Right atrium auricular region (tissue), 2 donors: Measurements from ENCODE around the gene MICALL2. TPM values are rescaled to one million over a fixed set of nuclear protein-coding genes. Genes with fewer than 3 reads are reported as not detected.

Experiments
- DNase-seq: peaks from one replicate; pipeline ENCODE4 v3.0.0-alpha.2; 2019; ENCODE audit warnings: low spot score
- H3K27ac ChIP-seq, 2 donors: fragments of 200-600 bp; sonication (generic); 1 replicate in 1 of 2; 2 replicates in 1 of 2; pipeline ENCODE4 v1.5.1; 2016 to 2019
- H3K27me3 ChIP-seq, 2 donors: fragments of 200-600 bp; sonication (generic); one replicate each; pipeline versions ENCODE4 v1.5.1 to v1.6.0; 2017 to 2019
- H3K36me3 ChIP-seq: fragments of 200-600 bp; sonication (generic); one replicate; pipeline ENCODE4 v1.5.1; 2016
- H3K4me1 ChIP-seq, 2 donors: fragments of 200-600 bp; sonication (generic); one replicate each; pipeline versions ENCODE4 v1.5.1 to v1.6.0; 2017 to 2019
- H3K4me3 ChIP-seq, 2 donors: fragments of 200-600 bp; sonication (generic); 1 replicate in 1 of 2; 2 replicates in 1 of 2; pipeline ENCODE4 v1.5.1; 2017 to 2019; ENCODE audit warnings: mild to moderate bottlenecking in 1 of 2, moderate library complexity in 1 of 2
- H3K9me3 ChIP-seq, 2 donors: fragments of 200-600 bp; sonication (generic); one replicate each; pipeline ENCODE4 v1.5.1; 2019
- CTCF ChIP-seq, 2 donors: fragments of 200-600 bp; sonication (generic); IDR thresholded peaks; one replicate each; pipeline ENCODE4 v1.5.1; 2019; ENCODE audit warnings: antibody characterized with exemption in 2 of 2
- total RNA-seq, 2 donors: library from RNA; depleted of rRNA; stranded (reverse); fragments of >200 nt; gene quantifications; one replicate each; pipeline ENCODE4 v1.1.0, GENCODE V29; 2016

Gene MICALL2
- total RNA-seq, 2 donors from 2014 or later: 3.6 to 9.4 TPM

GRCh38 chr7:1396195-1396594 is 63.1 kb downstream of the MICALL2 start:
- H3K27me3 ChIP-seq: no peaks in the 10 kb centered on the region
- TF ChIP-seq CTCF (IDR thresholded peaks at IDR 0.05): no peak
- peaks cover 0 to 27% of the 10 kb centered on the region in 2 donors for H3K9me3 ChIP-seq
- no peaks in the 10 kb centered on the region for H3K36me3 ChIP-seq
- no peak overlapping the region for H3K4me3 ChIP-seq
- H3K4me1 ChIP-seq: no peaks in the 10 kb centered on the region
- no peak overlapping the region for H3K27ac ChIP-seq
- DNase-seq: no peak

- DNase-seq: no peak
- Histone ChIP-seq H3K27me3 (no peaks in the 10 kb centered on the region), H3K4me3 (no peak overlapping the region), H3K4me1 (no peaks in the 10 kb centered on the region), H3K36me3 (no peaks in the 10 kb centered on the region), H3K9me3 (peaks cover 0 to 26% of the 10 kb centered on the region in 2 donors), H3K27ac (no peak overlapping the region)
- TF ChIP-seq CTCF (IDR thresholded peaks at IDR 0.05): no peak
Observed at GRCh38 chr7:1395211-1396070, 63.8 kb downstream of the MICALL2 start.

- H3K36me3 ChIP-seq: no peaks in the 10 kb centered on the region
- peaks cover 0 to 26% of the 10 kb centered on the region in 2 donors for H3K9me3 ChIP-seq
- H3K27me3 ChIP-seq: no peaks in the 10 kb centered on the region
- no peak for DNase-seq
- no peak overlapping the region for H3K27ac ChIP-seq
- no peak for TF ChIP-seq CTCF (IDR thresholded peaks at IDR 0.05)
- H3K4me1 ChIP-seq: no peaks in the 10 kb centered on the region
- no peak overlapping the region for H3K4me3 ChIP-seq
Observed at GRCh38 chr7:1394371-1394770, 64.9 kb downstream of the MICALL2 start.

GRCh38 chr7:1393421-1393820 is 65.8 kb downstream of the MICALL2 start:
- H3K27me3 ChIP-seq: no peaks in the 10 kb centered on the region
- H3K27ac ChIP-seq: no peak overlapping the region
- no peak for DNase-seq
- H3K9me3 ChIP-seq: peaks cover 0 to 26% of the 10 kb centered on the region in 2 donors
- no peak overlapping the region for H3K4me3 ChIP-seq
- H3K36me3 ChIP-seq: no peaks in the 10 kb centered on the region
- H3K4me1 ChIP-seq: no peaks in the 10 kb centered on the region
- TF ChIP-seq CTCF (IDR thresholded peaks at IDR 0.05): no peak

- no peak for DNase-seq
- Histone ChIP-seq H3K36me3 (no peaks in the 10 kb centered on the region), H3K27ac (no peak overlapping the region), H3K4me1 (no peaks in the 10 kb centered on the region), H3K27me3 (no peaks in the 10 kb centered on the region), H3K4me3 (no peak overlapping the region), H3K9me3 (peaks cover 0 to 26% of the 10 kb centered on the region in 2 donors)
- no peak for TF ChIP-seq CTCF (IDR thresholded peaks at IDR 0.05)
Observed at GRCh38 chr7:1392556-1392955, 66.7 kb downstream of the MICALL2 start.
